Mesenchymal stem cell (in vitro differentiated cells and primary cell): ENCODE data around the gene ELP5.
A peak's percentile ranks its signal among the peaks of the same experiment; 100 is the strongest.

Experiments used
- DNase-seq: peaks from one replicate; pipeline ENCODE4 v3.0.0-alpha.2; 2013
- H2AFZ ChIP-seq: one replicate; pipeline ENCODE4 v1.6.1; 2013; ENCODE audit warnings: low read depth, mild to moderate bottlenecking, control low read depth, inconsistent platforms, low read length, moderate library complexity
- H2AK5ac ChIP-seq: 2 replicates; pipeline ENCODE4 v1.6.1; 2013; ENCODE audit warnings: low read length, moderate library complexity, mild to moderate bottlenecking, inconsistent platforms; ENCODE audit not compliant: severe bottlenecking
- H2BK120ac ChIP-seq: one replicate; pipeline ENCODE4 v1.6.1; 2013; ENCODE audit warnings: low read depth, mild to moderate bottlenecking, inconsistent platforms, low read length, moderate library complexity
- H2BK12ac ChIP-seq, 2 experiments: one replicate each; pipeline ENCODE4 v1.6.1; 2013; ENCODE audit warnings: inconsistent platforms in 2 of 2, low read length in 2 of 2, mild to moderate bottlenecking in 2 of 2, moderate library complexity in 2 of 2, control low read depth in 1 of 2
- H2BK15ac ChIP-seq: one replicate; pipeline ENCODE4 v1.6.1; 2013; ENCODE audit warnings: mild to moderate bottlenecking, low read depth, inconsistent platforms; ENCODE audit not compliant: poor library complexity, severe bottlenecking
- H2BK5ac ChIP-seq: 2 replicates; pipeline ENCODE4 v1.6.1; 2013; ENCODE audit warnings: low read depth, mild to moderate bottlenecking, low read length, control low read depth, inconsistent platforms; ENCODE audit not compliant: poor library complexity, severe bottlenecking
- H3K14ac ChIP-seq, 2 experiments: one replicate each; pipeline ENCODE4 v1.6.1; 2013; ENCODE audit warnings: inconsistent platforms in 2 of 2, low read length in 2 of 2, control low read depth in 1 of 2, mild to moderate bottlenecking in 1 of 2, moderate library complexity in 1 of 2
- H3K18ac ChIP-seq, 2 experiments: one replicate each; pipeline ENCODE4 v1.6.1; 2013; ENCODE audit warnings: inconsistent platforms in 2 of 2, low read length in 2 of 2, control low read depth in 1 of 2, low read depth in 1 of 2, mild to moderate bottlenecking in 1 of 2
- H3K23ac ChIP-seq, 2 experiments: one replicate each; pipeline ENCODE4 v1.6.1; 2013; ENCODE audit warnings: inconsistent platforms in 2 of 2, low read length in 2 of 2, mild to moderate bottlenecking in 2 of 2, moderate library complexity in 2 of 2, control low read depth in 1 of 2
- H3K27ac ChIP-seq: 2 replicates; pipeline ENCODE4 v1.5.1; 2013; ENCODE audit warnings: mild to moderate bottlenecking, moderate library complexity, low read length, control low read depth, inconsistent platforms; ENCODE audit not compliant: poor library complexity, severe bottlenecking
- H3K27me3 ChIP-seq, 2 experiments: 2 replicates each; pipeline versions ENCODE4 v1.6.1 to v1.7.0; 2013; ENCODE audit warnings: low read length in 2 of 2, mild to moderate bottlenecking in 2 of 2, moderate library complexity in 2 of 2, control low read depth in 1 of 2, inconsistent platforms in 1 of 2; ENCODE audit not compliant: control insufficient read depth in 1 of 2, insufficient read depth in 1 of 2
- H3K36me3 ChIP-seq, 2 experiments: 2 replicates each; pipeline versions ENCODE4 v1.6.1 to v1.7.0; 2013; ENCODE audit warnings: low read length in 2 of 2, control low read depth in 1 of 2, inconsistent platforms in 1 of 2, low read depth in 1 of 2, mild to moderate bottlenecking in 1 of 2; ENCODE audit not compliant: insufficient read depth in 2 of 2, control insufficient read depth in 1 of 2
- H3K4ac ChIP-seq, 2 experiments: one replicate each; pipeline ENCODE4 v1.6.1; 2013; ENCODE audit warnings: inconsistent platforms in 2 of 2, low read length in 2 of 2, mild to moderate bottlenecking in 2 of 2, moderate library complexity in 2 of 2, control low read depth in 1 of 2, low read depth in 1 of 2
- H3K4me1 ChIP-seq: 2 replicates; pipeline ENCODE4 v1.6.1; 2013; ENCODE audit warnings: low read depth, low read length, control low read depth; ENCODE audit not compliant: control insufficient read depth, insufficient read depth
- H3K4me2 ChIP-seq: 2 replicates; pipeline ENCODE4 v1.6.1; 2013; ENCODE audit warnings: low read length, mild to moderate bottlenecking, inconsistent platforms; ENCODE audit not compliant: poor library complexity, severe bottlenecking
- H3K4me3 ChIP-seq, 2 experiments: 2 replicates each; pipeline versions ENCODE4 v1.5.1 to v1.7.0; 2013; ENCODE audit warnings: low read length in 2 of 2, mild to moderate bottlenecking in 2 of 2, control low read depth in 1 of 2, low read depth in 1 of 2; ENCODE audit not compliant: insufficient read depth in 1 of 2
- H3K79me1 ChIP-seq: replicated peaks from 2 replicates; pipeline ENCODE4 v1.6.1; 2013; ENCODE audit warnings: mild to moderate bottlenecking, control low read depth, low read length, inconsistent platforms; ENCODE audit not compliant: poor library complexity, severe bottlenecking
- H3K9ac ChIP-seq: 2 replicates; pipeline ENCODE4 v1.7.0; 2013; ENCODE audit warnings: mild to moderate bottlenecking, low read length, moderate library complexity
- H3K9me3 ChIP-seq: 2 replicates; pipeline ENCODE4 v1.7.0; 2013; ENCODE audit warnings: mild to moderate bottlenecking, low read length; ENCODE audit not compliant: control insufficient read depth
- H4K8ac ChIP-seq: one replicate; pipeline ENCODE4 v1.6.1; 2013; ENCODE audit warnings: inconsistent platforms, mild to moderate bottlenecking, low read length, moderate library complexity
- H4K91ac ChIP-seq: one replicate; pipeline ENCODE4 v1.6.1; 2013; ENCODE audit warnings: mild to moderate bottlenecking, low read length, inconsistent platforms
- WGBS: methylation state at CpG from one replicate; pipeline ENCODE4 v1.1.7; 2013; ENCODE audit warnings: mixed read lengths; 5-methylcytosine and 5-hydroxymethylcytosine counted together

Gene ELP5

DNA sequence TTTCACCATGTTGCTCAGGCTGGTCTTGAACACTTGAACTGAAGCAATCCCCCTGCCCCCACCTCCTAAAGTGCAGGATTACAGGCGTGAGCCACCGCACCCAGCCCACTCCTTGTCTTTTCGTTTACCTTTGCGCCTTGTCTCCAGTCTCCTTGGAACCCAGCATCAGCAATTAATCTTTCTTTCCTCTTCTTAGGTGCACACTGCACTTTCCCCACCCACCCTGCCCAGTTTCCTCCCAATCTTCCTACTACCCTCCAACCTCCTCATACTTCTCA, 11.7 kb downstream of the ELP5 start:
- H2AFZ ChIP-seq = no peak overlapping the region
- no peak overlapping the region for H3K9ac ChIP-seq
- H3K27me3 ChIP-seq = peaks cover 13 to 21% of the 10 kb centered on the region in 2 experiments
- no peak overlapping the region for H2BK5ac ChIP-seq
- H3K23ac ChIP-seq = no peak overlapping the region
- H3K79me1 ChIP-seq = no peaks in the 10 kb centered on the region
- DNase-seq = no peak
- H2BK15ac ChIP-seq = peak overlapping the region; percentile 12
- H3K4me2 ChIP-seq = no peak overlapping the region
- H3K4me1 ChIP-seq = peaks cover 26% of the 10 kb centered on the region
- no peak overlapping the region for H2AK5ac ChIP-seq
- H3K18ac ChIP-seq = no peak overlapping the region
- H3K14ac ChIP-seq = no peak overlapping the region
- no peak overlapping the region for H4K91ac ChIP-seq
- H2BK120ac ChIP-seq = no peak overlapping the region
- no peaks in the 10 kb centered on the region for H3K9me3 ChIP-seq
- H3K4ac ChIP-seq = no peak overlapping the region
- peaks cover 9 to 14% of the 10 kb centered on the region in 2 experiments for H3K36me3 ChIP-seq
- H3K4me3 ChIP-seq = no peak overlapping the region
- H3K27ac ChIP-seq = no peak overlapping the region
- H4K8ac ChIP-seq = peak overlapping the region; percentile 71
- WGBS = 63% methylated on average over 4 of the region's 4 CpGs
- no peak overlapping the region for H2BK12ac ChIP-seq

DNA sequence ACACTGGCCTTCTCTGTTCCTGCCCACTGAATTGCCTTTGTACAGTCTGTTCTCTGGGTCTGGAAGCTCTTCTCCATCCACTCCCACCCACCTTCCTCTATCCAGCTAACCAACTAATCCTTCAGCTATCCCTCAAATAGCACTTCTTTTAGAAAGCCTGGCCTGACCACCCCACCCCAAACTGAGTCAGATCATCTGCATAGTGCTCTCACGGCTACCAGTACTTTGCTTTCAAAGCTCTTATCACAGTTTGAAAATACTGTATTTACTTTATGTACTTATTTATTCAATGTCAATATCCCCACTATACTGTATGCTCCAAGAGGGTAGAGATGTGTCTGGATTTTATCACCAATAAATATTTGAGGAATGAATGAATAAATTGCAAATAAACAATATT, 14.8 kb downstream of the ELP5 start:
- Histone ChIP-seq H2BK5ac (no peak overlapping the region), H3K4ac (no peak overlapping the region), H3K79me1 (no peaks in the 10 kb centered on the region), H3K4me1 (peaks cover 14% of the 10 kb centered on the region), H4K91ac (no peak overlapping the region), H3K4me2 (no peak overlapping the region), H3K9ac (no peak overlapping the region), H3K4me3 (no peak overlapping the region), H3K27ac (no peak overlapping the region), H3K9me3 (no peaks in the 10 kb centered on the region), H2BK15ac (no peak overlapping the region), H3K14ac (no peak overlapping the region), H2AK5ac (no peak overlapping the region), H4K8ac (no peak overlapping the region), H2BK120ac (no peak overlapping the region), H3K27me3 (peaks cover 11 to 15% of the 10 kb centered on the region in 2 experiments), H3K18ac (no peak overlapping the region), H2AFZ (no peak overlapping the region), H2BK12ac (no peak overlapping the region), H3K23ac (no peak overlapping the region), H3K36me3 (no peaks in the 10 kb centered on the region)
- WGBS = no CpG with 5 or more reads among the region's 1 CpG
- DNase-seq = no peak

DNA sequence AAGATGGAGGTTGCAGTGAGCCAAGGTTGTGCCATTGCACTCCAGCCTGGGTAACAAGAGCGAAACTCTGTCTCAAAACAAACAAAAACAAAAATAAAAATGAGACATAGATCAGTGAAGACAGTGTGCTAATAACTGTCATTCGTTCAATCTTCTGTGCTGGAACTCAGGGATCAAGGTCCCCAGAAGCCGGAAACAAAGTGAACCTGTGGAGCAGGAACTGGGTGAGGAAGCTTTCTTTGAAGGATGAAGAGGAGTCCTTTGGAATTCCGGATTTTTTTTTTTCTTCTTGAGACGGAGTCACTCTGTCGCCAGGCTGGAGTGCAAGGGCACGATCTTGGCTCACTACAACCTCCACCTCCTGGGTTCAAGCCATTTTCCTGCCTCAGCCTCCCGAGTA, 27.4 kb downstream of the ELP5 start:
- WGBS = 84% methylated on average over 7 of the region's 8 CpGs
- DNase-seq = no peak
- no peaks in the 10 kb centered on the region for H3K9me3 ChIP-seq

DNA sequence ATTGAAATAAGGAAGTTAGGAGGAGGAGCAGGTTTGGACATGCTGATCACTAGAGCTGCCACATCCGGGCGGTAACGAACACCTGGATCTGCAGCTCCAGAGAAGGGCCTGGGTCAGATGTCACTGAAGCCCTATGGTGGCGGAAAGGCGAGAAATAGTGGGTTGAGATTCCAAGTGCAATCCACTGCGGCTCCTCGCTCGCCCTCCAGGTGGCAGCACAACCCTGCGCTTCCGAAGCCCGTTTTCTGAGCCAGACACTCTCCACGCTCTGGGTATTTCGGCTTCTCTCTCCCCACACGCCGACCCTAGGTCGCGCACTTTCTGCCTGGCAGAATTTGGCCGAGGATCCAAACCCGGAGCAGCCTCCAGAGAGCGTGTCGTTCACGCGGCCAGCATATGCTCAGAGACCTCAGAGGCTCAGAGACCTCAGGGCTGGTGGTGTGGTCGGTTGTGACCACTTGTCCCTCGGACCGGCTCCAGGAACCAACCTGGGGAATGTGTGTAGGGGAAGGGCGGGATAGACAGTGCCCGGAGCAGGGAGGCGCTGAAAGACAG, 28.6 kb downstream of the ELP5 start:
- Histone ChIP-seq H2BK5ac (no peak overlapping the region), H3K4ac (no peak overlapping the region), H2BK12ac (no peak overlapping the region), H3K27me3 (peaks cover 37 to 43% of the 10 kb centered on the region in 2 experiments), H3K14ac (no peak overlapping the region), H3K4me1 (peaks cover 20% of the 10 kb centered on the region), H2AFZ (no peak overlapping the region), H2BK15ac (no peak overlapping the region), H4K91ac (no peak overlapping the region), H3K18ac (no peak overlapping the region), H3K9me3 (no peaks in the 10 kb centered on the region), H3K9ac (peak overlapping the region; percentile 77), H3K4me3 (peak overlapping the region in 1 of 2 experiments; percentile 77), H3K27ac (no peak overlapping the region), H2AK5ac (no peak overlapping the region), H3K23ac (no peak overlapping the region), H3K79me1 (no peaks in the 10 kb centered on the region), H4K8ac (no peak overlapping the region), H3K36me3 (no peaks in the 10 kb centered on the region), H2BK120ac (no peak overlapping the region), H3K4me2 (peak overlapping the region; percentile 69)
- 1% methylated on average over 28 of the region's 29 CpGs for WGBS
- DNase-seq = peak; percentile 86

More for the DNA sequence above, 27.4 kb downstream of the ELP5 start:
- H3K4me2 ChIP-seq = no peak overlapping the region
- H4K91ac ChIP-seq = no peak overlapping the region
- no peak overlapping the region for H2BK120ac ChIP-seq
- no peak overlapping the region for H3K23ac ChIP-seq
- no peak overlapping the region for H3K27ac ChIP-seq
- no peak overlapping the region for H4K8ac ChIP-seq
- H3K36me3 ChIP-seq = no peaks in the 10 kb centered on the region
- H2BK15ac ChIP-seq = no peak overlapping the region
- no peak overlapping the region for H3K14ac ChIP-seq
- no peak overlapping the region for H3K4ac ChIP-seq
- no peak overlapping the region for H2BK12ac ChIP-seq
- peaks cover 26 to 32% of the 10 kb centered on the region in 2 experiments for H3K27me3 ChIP-seq
- no peak overlapping the region for H3K4me3 ChIP-seq
- no peak overlapping the region for H3K9ac ChIP-seq
- no peak overlapping the region for H3K18ac ChIP-seq
- no peak overlapping the region for H2AFZ ChIP-seq
- H2AK5ac ChIP-seq = no peak overlapping the region
- H3K79me1 ChIP-seq = no peaks in the 10 kb centered on the region
- no peak overlapping the region for H2BK5ac ChIP-seq
- H3K4me1 ChIP-seq = peaks cover 20% of the 10 kb centered on the region
